Lung microvascular endothelial cell (primary cell): ENCODE data around the gene TGFBR3L. TPM values are rescaled to one million over a fixed set of nuclear protein-coding genes. Genes with fewer than 3 reads are reported as not detected.

Experiments
- DNase-seq, 2 donors: peaks; one replicate each; pipeline versions ENCODE4 v3.0.0 to v3.0.0-alpha.2; 2010; ENCODE audit warnings: low read depth in 2 of 2
- total RNA-seq: library from RNA; depleted of rRNA; stranded (reverse); fragments of >200 nt; gene quantifications from 2 replicates; pipeline ENCODE4 v1.2.1, GENCODE V29; 2014

TGFBR3L gene
- total RNA-seq, 1 donor from 2014 or later: not detected

DNA sequence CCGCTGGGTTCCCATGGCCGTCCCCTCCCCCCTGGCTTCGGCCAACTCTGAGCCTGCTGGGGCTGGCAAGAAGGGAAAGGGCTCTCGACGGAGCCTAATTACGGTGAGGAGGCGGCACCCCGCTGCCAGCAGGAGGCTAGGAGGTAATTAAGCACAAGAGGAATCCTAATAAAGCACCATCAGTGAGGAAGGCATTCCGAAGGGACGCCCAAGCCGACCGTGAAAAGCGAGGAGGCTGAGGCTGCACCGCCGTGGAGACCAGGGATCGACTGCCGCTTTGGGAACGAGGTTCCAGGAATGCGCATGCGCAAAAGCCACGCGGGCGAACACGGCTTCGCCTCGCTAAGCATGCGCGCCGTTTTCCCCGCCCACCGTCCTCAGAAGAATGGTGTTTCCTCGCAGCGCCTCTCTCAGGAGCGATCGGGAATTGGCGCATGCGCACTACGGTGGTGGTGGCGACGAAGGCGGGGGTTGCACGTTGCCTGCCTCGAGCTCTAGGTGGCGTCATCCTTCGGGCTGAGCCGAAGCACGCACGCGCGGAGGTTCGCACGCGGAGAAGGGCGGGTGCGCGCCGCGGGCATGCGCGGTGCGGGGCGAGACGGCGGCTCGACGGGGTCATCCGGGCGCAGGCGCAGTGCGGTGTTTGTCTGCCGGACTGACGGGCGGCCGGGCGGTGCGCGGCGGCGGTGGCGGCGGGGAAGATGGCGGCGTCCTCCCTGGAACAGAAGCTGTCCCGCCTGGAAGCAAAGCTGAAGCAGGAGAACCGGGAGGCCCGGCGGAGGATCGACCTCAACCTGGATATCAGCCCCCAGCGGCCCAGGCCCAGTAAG, 11.2 kb upstream of the TGFBR3L start, which contains the start of gene MAP2K7:
TSS of gene MAP2K7 (plus strand) at position 634 of the 830 bp plus-strand sequence. CDS start at position 702, 68 bp downstream.
- peak; percentile 99 to 100 for DNase-seq

DNA sequence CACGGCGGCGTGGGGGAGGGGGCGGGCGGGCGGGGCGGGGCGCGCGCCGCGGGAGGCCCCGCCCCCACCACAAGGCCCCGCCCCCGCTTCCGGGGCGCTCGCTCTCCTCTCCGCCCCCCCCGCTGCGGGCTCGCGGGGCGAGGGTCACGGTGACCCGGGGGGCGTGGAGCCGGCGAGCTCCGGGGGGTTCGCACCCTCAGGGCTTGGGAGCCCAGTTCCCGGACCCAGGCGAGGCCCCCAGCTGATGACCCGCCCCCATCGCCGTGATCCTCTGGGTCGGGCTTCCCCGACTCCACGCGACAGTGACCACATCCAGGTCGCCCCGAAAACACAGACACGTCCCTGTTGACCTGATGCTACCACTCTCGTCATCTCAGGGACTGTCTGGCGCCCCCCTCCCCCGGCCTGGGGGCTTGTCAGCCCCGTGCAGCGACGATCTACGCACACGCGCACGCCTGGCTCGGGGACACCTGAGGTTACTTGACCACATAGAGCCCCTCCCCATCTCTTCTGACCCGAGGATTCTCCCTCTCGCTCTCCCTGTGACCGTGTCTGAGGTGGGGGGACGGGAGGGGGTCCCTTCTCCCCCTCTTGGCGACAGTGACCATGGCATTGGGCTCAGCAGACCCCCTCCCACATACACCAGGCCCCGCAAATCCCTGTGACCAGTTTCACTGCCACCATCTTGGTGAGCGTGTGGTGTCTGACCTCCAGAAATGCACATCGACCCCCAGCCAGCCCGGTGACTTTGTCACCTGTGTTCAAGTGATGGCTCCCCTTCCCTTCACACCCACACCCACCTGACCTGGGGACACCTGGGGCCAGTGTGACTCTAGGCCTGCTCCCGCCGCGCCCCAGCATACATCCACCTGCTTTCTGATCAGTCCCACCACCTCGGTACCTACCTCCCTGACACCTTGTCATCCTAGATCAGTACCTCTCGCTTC, 10.3 kb upstream of the TGFBR3L start:
- DNase-seq: peak; percentile 28 to 42

DNA sequence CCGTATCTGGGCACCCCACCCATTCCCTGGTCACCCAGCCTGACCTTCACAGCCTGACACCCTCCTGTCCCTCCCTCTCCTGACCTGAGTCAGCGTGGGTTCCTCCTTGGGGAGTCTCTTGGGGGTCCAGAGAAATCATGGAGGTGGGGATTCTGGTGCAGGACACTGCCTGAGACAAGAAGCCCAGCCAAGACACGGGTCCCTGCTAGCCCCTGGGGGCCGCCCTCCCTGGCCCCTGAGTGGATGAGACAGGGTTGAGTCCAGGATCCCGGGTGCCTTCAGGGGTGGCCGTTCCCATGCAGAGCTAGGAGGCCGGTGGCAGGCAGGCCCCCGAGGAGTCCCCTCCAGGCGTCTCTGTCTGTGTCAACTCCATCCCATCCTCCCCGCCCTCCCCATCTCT, 9.4 kb upstream of the TGFBR3L start:
- no peak for DNase-seq

DNA sequence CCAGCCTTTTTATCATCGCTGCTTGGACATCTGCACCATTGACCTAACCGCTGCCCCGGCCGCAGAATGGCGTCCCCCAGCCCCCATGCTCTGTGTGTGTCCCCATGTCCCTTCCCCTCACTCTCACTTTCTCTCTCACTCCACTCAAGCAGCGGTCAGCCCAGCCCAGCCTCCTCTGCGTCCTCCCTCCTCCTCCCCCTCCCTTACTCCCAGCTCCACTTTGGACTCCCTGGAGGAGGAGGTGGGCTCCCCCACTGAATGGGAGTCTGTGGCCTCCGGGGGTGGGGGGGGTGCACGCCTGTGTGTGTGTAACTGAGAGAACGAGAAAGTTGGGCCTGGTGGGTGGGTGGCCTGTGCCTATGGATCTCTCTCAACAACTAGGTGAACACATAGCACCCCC, 8.8 kb upstream of the TGFBR3L start:
- DNase-seq: no peak

DNA sequence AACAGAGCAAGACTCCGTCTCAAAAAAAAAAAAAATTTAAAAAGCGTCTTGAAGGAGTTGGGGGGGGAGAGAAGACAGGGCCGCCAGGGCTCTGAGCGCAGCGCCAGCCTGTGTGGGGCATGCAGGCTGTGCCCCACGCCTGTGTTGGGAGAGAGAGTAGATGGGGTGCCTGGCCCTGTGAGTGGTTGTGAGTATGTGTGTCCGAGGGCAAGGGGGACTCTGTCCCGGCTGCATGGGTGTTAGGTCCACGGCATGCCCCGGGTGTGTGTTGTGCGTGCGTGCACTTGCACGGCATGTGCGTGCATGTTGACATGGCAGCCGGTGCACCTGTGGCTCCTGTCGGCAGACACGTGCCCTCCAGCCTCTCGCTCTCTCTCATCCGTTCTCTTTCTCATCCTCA, 7.5 kb upstream of the TGFBR3L start:
- no peak for DNase-seq

DNA sequence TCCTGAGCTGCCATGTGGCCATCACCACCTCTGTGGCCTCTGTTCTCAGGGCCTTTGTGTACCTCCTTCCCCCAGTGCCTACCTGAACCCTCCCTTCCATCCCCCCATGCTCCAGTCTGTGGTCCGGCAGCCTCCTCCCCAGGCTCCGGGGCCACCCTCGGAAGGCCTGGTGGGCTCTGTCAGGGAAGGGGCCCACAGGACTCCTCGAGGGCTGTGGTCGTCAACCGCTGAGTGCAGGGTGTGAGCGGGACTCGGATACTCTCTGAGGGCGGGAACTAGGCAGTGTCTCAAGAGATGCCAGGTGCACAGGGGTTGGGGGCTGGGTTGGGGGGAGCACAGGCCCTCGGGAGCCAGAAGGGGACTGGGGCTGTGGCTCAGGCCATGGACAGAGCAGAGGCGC, 7.1 kb upstream of the TGFBR3L start:
- no peak for DNase-seq

DNA sequence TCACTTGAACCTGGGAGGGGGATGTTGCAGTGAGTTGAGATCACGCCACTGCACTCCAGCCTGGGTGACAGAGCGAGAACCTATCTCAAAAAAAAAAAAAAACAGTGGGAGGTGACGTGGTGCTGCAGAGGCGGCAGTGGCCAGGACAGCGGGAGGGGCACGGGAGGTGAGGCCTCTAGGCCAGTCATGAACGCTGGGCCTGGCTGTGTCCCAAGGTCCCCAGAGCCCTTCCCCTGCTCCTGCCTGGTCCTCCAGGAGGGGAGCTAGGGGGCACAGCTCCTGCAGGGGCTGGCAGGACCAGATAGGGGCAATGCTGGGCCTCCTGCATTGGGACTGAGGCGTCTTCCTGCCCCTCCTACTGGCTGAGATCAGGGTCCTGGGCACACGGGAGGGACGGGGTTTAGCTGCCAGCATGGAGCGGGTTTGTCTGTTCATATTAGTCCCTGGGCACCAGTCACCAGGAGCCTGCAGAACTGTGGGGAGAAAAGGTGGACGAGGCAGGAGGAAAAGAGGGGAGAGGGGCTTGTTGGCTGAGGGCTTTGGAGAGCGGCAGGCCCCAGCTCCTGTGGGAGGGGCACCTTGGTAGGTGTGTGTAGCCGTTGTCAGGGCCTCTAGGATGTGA, 6.4 kb upstream of the TGFBR3L start:
- DNase-seq: no peak

DNA sequence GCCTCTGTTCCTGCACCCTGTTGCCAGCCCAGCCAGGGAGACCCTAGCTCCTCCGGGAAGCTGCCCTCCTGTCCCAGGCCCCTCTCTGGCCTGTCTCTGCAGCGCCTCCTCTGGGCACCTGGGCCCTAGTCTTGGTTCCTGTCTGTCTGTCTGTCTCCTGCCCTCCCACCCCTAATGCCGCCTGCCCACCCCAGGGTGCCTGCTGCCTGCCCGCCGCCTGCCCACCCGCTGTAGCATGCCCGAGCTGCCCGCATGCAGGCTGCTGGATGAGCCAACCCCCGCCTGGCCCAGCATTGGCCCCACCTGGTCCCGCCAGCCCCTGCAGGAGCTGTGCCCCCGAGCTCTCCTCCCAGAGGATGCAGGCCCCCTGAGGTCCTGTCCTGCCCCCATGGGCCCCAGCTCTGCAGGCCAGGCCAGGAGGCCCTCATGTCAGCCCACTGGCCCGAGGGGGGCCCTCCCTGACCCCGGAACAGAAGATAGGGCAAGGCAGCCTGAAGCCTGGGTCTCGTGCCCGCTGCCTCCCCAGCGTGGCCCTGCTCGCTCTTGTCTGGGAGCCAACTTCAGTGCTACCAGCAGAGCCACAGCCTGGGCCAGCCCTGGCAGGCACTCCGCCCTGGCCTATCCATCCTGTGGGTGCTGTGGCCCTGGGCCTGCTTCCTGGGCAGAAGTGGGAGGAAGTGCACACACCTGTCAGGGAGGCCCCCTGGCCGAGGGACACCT, 5.7 kb upstream of the TGFBR3L start:
- no peak for DNase-seq

DNA sequence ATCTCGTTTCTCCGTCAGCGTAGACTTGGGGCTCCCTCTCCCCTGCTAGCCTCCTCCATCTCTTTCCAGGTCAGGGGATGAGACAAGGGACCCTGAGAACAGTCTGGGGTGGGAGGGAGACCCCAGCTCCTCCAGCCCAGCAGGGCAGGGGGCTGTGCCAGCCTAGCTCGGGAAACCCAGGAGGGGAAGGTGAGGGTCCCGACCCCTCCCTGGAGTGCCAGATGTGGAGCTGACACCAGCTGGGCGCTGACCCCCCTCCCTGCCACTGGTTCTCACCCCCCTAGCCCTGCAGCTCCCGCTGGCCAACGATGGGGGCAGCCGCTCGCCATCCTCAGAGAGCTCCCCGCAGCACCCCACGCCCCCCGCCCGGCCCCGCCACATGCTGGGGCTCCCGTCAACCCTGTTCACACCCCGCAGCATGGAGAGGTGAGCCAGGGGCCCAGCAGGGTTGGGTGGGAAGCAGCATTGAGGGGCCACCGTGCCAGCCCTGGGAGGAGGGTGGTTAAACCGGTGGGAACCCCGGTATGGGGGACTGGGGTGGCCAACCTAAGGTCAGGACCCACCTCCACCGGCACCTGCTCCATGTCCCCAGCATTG, 5.1 kb upstream of the TGFBR3L start:
- DNase-seq: no peak

DNA sequence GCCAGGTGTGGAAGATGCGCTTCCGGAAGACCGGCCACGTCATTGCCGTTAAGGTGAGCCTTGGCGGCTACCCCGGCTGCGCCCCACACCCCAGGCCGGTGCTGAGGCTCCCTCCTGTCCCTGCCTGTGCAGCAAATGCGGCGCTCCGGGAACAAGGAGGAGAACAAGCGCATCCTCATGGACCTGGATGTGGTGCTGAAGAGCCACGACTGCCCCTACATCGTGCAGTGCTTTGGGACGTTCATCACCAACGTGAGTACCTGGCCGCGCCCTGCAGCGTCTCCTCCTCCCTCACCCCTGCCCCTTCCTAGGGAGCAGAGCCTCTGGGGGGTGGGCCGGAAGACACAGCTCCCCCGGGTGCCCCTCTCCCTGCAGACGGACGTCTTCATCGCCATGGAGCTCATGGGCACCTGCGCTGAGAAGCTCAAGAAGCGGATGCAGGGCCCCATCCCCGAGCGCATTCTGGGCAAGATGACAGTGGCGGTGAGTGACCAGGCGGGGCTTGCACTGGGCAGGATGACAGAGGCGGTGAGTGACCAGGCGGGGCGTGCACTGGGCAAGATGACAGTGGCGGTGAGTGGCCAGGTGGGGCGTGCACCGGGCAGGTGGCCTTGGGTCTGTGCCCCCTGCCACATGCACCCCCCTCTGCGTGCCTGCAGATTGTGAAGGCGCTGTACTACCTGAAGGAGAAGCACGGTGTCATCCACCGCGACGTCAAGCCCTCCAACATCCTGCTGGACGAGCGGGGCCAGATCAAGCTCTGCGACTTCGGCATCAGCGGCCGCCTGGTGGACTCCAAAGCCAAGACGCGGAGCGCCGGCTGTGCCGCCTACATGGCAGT, 4.1 kb upstream of the TGFBR3L start:
- no peak for DNase-seq

DNA sequence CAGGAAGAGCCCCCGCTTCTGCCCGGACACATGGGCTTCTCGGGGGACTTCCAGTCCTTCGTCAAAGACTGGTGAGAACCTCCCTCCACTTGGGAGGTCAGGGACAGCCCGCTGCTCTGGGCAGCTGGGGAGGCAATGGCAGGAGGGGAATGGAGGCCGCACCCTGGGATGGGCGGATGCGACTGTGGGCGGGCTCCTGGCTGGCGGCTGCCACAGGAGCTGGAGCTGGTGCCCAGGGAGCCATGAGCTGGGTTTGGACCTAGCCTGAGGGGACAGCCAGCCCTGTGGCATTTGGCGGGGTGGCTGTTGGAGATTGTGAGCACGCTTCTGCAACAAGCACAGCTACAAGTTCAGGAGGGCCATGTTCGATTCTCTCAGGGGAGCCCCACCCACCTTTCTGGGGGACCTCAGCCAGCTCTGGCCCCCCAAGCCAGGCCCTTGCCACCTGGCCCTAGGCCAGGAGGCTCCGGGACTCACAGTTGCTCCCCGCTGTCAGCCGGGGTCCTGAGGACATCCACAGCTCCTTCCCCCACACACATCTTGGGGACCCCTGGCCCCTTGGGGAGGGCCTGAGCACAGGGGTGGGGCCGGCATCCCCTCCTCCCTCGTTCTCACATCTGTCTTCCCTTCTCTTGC, 3.0 kb upstream of the TGFBR3L start:
- DNase-seq: no peak

DNA sequence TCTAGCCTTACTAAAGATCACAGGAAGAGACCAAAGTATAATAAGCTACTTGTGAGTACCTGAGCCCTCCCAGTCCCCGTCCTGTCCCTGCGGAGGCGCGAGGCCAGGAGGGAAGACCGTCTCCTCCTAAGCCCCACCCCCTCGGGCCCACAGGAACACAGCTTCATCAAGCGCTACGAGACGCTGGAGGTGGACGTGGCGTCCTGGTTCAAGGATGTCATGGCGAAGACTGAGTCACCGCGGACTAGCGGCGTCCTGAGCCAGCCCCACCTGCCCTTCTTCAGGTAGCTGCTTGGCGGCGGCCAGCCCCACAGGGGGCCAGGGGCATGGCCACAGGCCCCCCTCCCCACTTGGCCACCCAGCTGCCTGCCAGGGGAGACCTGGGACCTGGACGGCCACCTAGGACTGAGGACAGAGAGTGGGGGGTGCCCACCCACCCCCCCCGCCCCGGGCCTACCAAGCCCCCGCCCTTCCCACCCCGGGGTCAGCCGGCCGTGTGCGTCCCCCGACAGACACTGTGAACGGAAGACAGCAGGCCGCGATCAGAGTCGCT, 2.4 kb upstream of the TGFBR3L start:
- DNase-seq: no peak

DNA sequence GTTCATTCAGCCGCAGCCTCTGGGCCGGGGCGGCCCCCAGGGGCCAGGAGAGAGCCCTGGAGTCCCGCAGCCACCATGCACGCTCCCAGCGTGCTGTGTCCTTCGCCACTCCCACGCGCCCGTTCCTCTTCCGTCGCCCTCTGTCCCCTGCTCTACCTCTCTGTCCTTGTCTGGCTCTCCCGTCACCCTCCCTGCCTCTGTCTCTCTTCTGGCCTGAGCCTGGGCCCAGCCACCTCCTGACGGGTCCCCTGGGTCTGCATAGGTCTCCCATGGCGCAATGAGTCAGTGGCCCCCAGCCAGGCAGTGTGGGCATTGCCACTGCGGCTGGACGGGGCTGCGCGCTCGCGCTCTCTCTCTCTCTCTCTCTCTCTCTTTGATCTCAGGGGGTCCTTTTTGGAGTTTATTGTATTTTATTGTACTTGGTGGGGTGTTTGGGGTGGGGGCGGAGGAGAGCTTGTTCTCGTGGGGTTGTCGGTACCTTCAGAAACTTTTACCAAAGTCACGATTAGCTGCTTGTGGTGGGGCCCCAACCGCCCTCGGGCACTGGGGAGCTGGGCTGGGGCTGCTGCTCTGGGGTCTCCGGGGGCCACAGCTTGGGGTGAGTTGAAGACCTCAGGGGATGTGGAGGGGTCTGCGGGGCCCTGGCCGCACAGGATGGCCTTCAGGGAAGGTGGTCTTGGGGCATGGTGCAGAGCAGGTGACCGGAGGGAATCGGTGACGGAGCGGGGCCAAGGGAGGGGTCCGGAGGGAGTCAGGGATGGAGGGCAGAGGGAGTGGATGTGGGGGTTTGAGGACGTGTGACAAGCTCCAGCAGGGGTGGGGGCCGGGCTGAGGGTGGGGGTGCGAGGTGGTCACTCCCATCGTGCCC, 1.7 kb upstream of the TGFBR3L start:
- DNase-seq: no peak

DNA sequence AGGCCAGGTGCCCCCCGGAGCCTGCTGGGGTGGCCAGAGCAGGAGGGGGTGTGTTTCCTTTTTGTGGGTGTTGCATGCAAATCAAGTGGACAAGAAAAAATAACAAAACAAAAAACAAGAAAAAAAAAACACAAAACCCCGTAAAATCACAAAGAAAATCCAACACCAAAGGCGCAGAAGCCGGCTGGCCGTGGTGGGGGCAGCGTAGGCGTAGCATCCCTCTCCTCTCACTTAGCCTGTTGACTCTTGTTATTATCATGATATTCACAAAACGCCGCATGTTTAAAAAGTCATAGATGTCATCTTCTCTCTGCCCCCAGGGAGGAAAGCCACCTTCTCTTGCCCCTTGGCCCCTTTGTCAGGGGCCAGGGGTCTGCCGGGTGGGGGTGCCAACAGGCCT, 978 bp upstream of the TGFBR3L start:
- DNase-seq: no peak

DNA sequence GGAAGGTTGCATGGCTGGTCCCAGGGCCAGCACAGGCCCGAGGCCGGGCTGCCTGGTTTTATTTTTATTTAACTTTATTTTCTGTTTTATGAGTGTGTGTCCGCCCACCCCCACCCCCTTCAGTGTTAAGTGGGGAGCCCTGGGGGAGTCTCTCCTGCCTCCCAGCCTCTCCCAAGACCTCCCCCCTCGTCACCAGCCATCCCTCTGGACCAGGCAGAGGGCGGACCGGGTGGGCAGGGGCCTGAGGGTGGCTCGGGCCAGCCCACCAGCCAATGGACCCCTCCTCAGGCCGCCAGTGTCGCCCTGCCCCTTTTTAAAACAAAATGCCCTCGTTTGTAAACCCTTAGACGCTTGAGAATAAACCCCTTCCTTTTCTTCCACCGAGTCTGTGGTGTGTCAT, 531 bp upstream of the TGFBR3L start:
- DNase-seq: no peak

DNA sequence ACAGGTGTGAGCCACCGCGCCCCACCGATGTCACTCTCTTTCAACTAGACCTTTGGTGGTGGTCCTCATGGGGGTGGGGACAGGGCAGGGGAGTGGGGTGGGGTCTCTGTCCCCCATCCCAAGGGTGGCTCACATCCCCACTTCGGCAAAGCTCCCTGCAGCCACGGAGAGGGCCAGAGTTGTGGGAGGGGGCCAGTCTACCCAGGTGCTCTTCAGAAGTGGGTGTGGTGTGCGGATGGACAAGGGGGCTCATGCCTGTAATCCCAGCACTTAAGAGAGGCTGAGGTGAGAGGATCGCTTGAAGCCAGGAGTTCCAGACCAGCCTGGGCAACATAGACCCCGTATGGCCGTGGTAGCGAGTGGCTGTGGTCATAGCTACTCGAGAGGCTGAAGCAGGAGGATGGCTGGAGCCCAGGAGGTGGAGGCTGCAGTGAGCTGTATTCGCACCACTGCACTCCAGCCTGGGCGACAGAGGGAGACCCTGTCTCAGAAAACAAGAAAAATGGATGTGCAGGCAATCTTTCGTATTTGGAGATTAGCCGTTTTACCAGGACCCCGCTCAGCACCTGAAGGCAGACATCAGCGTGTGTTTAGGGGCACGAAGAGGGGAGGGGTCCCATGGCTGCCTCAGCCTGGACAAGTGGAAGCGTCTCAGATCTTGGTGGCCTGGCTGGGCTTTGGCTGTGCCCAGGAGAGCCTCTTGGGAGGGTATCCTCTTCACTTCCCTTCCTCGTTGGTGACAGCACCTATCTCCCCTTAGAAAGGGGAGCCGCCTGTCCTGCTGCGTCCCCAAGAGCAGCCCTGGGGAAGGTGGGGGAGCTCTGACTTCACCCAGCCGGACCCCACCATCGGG, 846 bp downstream of the TGFBR3L start:
- DNase-seq: no peak
